T-helper 1 cell treated with Interleukin-12 subunit alpha and Interleukin-12 subunit beta and Interleukin-4 antibody, amounts not matched to agents 30 μg/mL and 1 μg/mL, for 36 hours (primary cell): ENCODE data around the gene C1orf159.

ENCODE experiments used
- H3K27ac Mint-ChIP-seq: one replicate; pipeline ENCODE4 v1.8.0; 2021; ENCODE audit warnings: mild to moderate bottlenecking, mixed read lengths
- H3K27me3 Mint-ChIP-seq: one replicate; pipeline ENCODE4 v1.8.0; 2021; ENCODE audit warnings: low read depth, mixed read lengths
- H3K36me3 Mint-ChIP-seq: one replicate; pipeline ENCODE4 v1.8.0; 2021; ENCODE audit warnings: low read depth, mixed read lengths
- H3K4me1 Mint-ChIP-seq: one replicate; pipeline ENCODE4 v1.8.0; 2021; ENCODE audit warnings: low read depth, mixed read lengths
- H3K4me3 Mint-ChIP-seq: one replicate; pipeline ENCODE4 v1.8.0; 2021; ENCODE audit warnings: mild to moderate bottlenecking, moderate library complexity, mixed read lengths
- H3K9me3 Mint-ChIP-seq: one replicate; pipeline ENCODE4 v1.8.0; 2021; ENCODE audit warnings: mixed read lengths

The C1orf159 gene

GRCh38 chr1:1115786-1116700, at the start of gene C1orf159:
C1orf159 (minus strand) TSS chr1:1116089; CDS start chr1:1091543, 24,546 bp downstream.
- peaks cover 8% of the 10 kb centered on the region for H3K27me3 Mint-ChIP-seq
- H3K36me3 Mint-ChIP-seq: peaks cover 16% of the 10 kb centered on the region
- H3K4me1 Mint-ChIP-seq: peaks cover 10% of the 10 kb centered on the region
- peak within 1 kb of the TSS; percentile 77 for H3K27ac Mint-ChIP-seq
- peaks cover 15% of the 10 kb centered on the region for H3K9me3 Mint-ChIP-seq
- H3K4me3 Mint-ChIP-seq: peak within 1 kb of the TSS; percentile 81

GRCh38 chr1:1165485-1165884, 49.6 kb upstream of the C1orf159 start:
- peaks cover 4% of the 10 kb centered on the region for H3K4me1 Mint-ChIP-seq
- H3K27me3 Mint-ChIP-seq: peaks cover 4% of the 10 kb centered on the region
- no peak overlapping the region for H3K4me3 Mint-ChIP-seq

GRCh38 chr1:1164701-1165451, 49.0 kb upstream of the C1orf159 start:
- Mint-ChIP-seq H3K9me3 (no peaks in the 10 kb centered on the region), H3K4me3 (no peak overlapping the region)

More at GRCh38 chr1:1165485-1165884, 49.6 kb upstream of the C1orf159 start:
- no peaks in the 10 kb centered on the region for H3K36me3 Mint-ChIP-seq
- no peak overlapping the region for H3K27ac Mint-ChIP-seq
- H3K9me3 Mint-ChIP-seq: no peaks in the 10 kb centered on the region

GRCh38 chr1:1164361-1164700, 48.4 kb upstream of the C1orf159 start:
- H3K27me3 Mint-ChIP-seq: no peaks in the 10 kb centered on the region
- H3K36me3 Mint-ChIP-seq: no peaks in the 10 kb centered on the region
- H3K4me1 Mint-ChIP-seq: no peaks in the 10 kb centered on the region
- H3K4me3 Mint-ChIP-seq: no peak overlapping the region
- H3K9me3 Mint-ChIP-seq: no peaks in the 10 kb centered on the region
- no peak overlapping the region for H3K27ac Mint-ChIP-seq

More at GRCh38 chr1:1164701-1165451, 49.0 kb upstream of the C1orf159 start:
- Mint-ChIP-seq H3K27me3 (peaks cover under 1% of the 10 kb centered on the region), H3K36me3 (no peaks in the 10 kb centered on the region), H3K27ac (no peak overlapping the region), H3K4me1 (peaks cover under 1% of the 10 kb centered on the region)

GRCh38 chr1:1163538-1164070, 47.7 kb upstream of the C1orf159 start:
- Mint-ChIP-seq H3K4me1 (no peaks in the 10 kb centered on the region), H3K27ac (no peak overlapping the region), H3K9me3 (no peaks in the 10 kb centered on the region), H3K36me3 (no peaks in the 10 kb centered on the region), H3K27me3 (no peaks in the 10 kb centered on the region), H3K4me3 (no peak overlapping the region)

- no peaks in the 10 kb centered on the region for H3K27me3 Mint-ChIP-seq
- H3K4me3 Mint-ChIP-seq: no peak overlapping the region
- H3K4me1 Mint-ChIP-seq: no peaks in the 10 kb centered on the region
- H3K9me3 Mint-ChIP-seq: no peaks in the 10 kb centered on the region
- no peaks in the 10 kb centered on the region for H3K36me3 Mint-ChIP-seq
- H3K27ac Mint-ChIP-seq: no peak overlapping the region
Measured at GRCh38 chr1:1162597-1163537, 47.0 kb upstream of the C1orf159 start.

- Mint-ChIP-seq H3K9me3 (no peaks in the 10 kb centered on the region), H3K27me3 (no peaks in the 10 kb centered on the region), H3K27ac (no peak overlapping the region)
Measured at GRCh38 chr1:1161683-1162079, 45.8 kb upstream of the C1orf159 start.

GRCh38 chr1:1161078-1161682, 45.3 kb upstream of the C1orf159 start:
- Mint-ChIP-seq H3K27ac (no peak overlapping the region), H3K4me1 (peaks cover 2% of the 10 kb centered on the region), H3K27me3 (no peaks in the 10 kb centered on the region), H3K4me3 (no peak overlapping the region), H3K9me3 (no peaks in the 10 kb centered on the region), H3K36me3 (no peaks in the 10 kb centered on the region)

More at GRCh38 chr1:1161683-1162079, 45.8 kb upstream of the C1orf159 start:
- Mint-ChIP-seq H3K36me3 (no peaks in the 10 kb centered on the region), H3K4me3 (no peak overlapping the region), H3K4me1 (no peaks in the 10 kb centered on the region)

- no peak overlapping the region for H3K4me3 Mint-ChIP-seq
- H3K9me3 Mint-ChIP-seq: peaks cover under 1% of the 10 kb centered on the region
- H3K4me1 Mint-ChIP-seq: peaks cover 2% of the 10 kb centered on the region
- H3K27me3 Mint-ChIP-seq: no peaks in the 10 kb centered on the region
- no peaks in the 10 kb centered on the region for H3K36me3 Mint-ChIP-seq
- H3K27ac Mint-ChIP-seq: no peak overlapping the region
Measured at GRCh38 chr1:1160281-1160930, 44.5 kb upstream of the C1orf159 start.

- H3K9me3 Mint-ChIP-seq: peaks cover 16% of the 10 kb centered on the region
- no peaks in the 10 kb centered on the region for H3K27me3 Mint-ChIP-seq
- H3K4me3 Mint-ChIP-seq: no peak overlapping the region
- H3K27ac Mint-ChIP-seq: no peak overlapping the region
- peaks cover 6% of the 10 kb centered on the region for H3K4me1 Mint-ChIP-seq
- peaks cover 6% of the 10 kb centered on the region for H3K36me3 Mint-ChIP-seq
Measured at GRCh38 chr1:1157914-1158710, 42.2 kb upstream of the C1orf159 start.

- peaks cover 6% of the 10 kb centered on the region for H3K4me1 Mint-ChIP-seq
- peak overlapping the region; percentile 76 for H3K27ac Mint-ChIP-seq
- peaks cover 22% of the 10 kb centered on the region for H3K9me3 Mint-ChIP-seq
- H3K27me3 Mint-ChIP-seq: no peaks in the 10 kb centered on the region
- peak overlapping the region; percentile 42 for H3K4me3 Mint-ChIP-seq
- peaks cover 11% of the 10 kb centered on the region for H3K36me3 Mint-ChIP-seq
Measured at GRCh38 chr1:1157426-1157913, 41.6 kb upstream of the C1orf159 start.

GRCh38 chr1:1157033-1157365, 41.1 kb upstream of the C1orf159 start:
- peak overlapping the region; percentile 53 for H3K4me3 Mint-ChIP-seq
- peaks cover 13% of the 10 kb centered on the region for H3K36me3 Mint-ChIP-seq
- H3K4me1 Mint-ChIP-seq: peaks cover 6% of the 10 kb centered on the region
- peaks cover 26% of the 10 kb centered on the region for H3K9me3 Mint-ChIP-seq
- no peaks in the 10 kb centered on the region for H3K27me3 Mint-ChIP-seq
- H3K27ac Mint-ChIP-seq: peak overlapping the region; percentile 52
